OCI-LY3 (cell line): ENCODE measurements around the gene NKIRAS2.

Experiments used
- EZH2phosphoT487 ChIP-seq: fragments of 200-600 bp; shearing (Covaris generic); IDR thresholded peaks from 2 replicates; pipeline ENCODE4 v1.6.1; 2018; ENCODE audit warnings: antibody characterized with exemption, mixed run types, low read depth
- TF ChIP-seq, protein P1 (sequence below): fragments of 200-600, 300-600 bp; sonication (generic); IDR thresholded peaks from 2 replicates; pipeline ENCODE4 v1.5.1; 2014; ENCODE audit warnings: antibody characterized with exemption, low read length, low read depth

- TF ChIP-seq, protein P1, sequence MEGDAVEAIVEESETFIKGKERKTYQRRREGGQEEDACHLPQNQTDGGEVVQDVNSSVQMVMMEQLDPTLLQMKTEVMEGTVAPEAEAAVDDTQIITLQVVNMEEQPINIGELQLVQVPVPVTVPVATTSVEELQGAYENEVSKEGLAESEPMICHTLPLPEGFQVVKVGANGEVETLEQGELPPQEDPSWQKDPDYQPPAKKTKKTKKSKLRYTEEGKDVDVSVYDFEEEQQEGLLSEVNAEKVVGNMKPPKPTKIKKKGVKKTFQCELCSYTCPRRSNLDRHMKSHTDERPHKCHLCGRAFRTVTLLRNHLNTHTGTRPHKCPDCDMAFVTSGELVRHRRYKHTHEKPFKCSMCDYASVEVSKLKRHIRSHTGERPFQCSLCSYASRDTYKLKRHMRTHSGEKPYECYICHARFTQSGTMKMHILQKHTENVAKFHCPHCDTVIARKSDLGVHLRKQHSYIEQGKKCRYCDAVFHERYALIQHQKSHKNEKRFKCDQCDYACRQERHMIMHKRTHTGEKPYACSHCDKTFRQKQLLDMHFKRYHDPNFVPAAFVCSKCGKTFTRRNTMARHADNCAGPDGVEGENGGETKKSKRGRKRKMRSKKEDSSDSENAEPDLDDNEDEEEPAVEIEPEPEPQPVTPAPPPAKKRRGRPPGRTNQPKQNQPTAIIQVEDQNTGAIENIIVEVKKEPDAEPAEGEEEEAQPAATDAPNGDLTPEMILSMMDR, result no peak
- no peak for TF ChIP-seq EZH2phosphoT487
Measured at GRCh38 chr17:41976142-41976768, 43.6 kb upstream of the NKIRAS2 start.
